GM21367 (cell line): Measurements from ENCODE around the gene TAF12.
"Not testable (repeated sequence)": the region's sequence is repeated elsewhere in the genome, so short reads cannot be mapped to it uniquely, and the experiment has no call there.

Source experiments
- ATAC-seq: cut with Tn5 transposase; IDR thresholded peaks from one replicate; pipeline ENCODE4 v1.9.1; 2021; ENCODE audit not compliant: unreplicated experiment

Gene TAF12

DNA sequence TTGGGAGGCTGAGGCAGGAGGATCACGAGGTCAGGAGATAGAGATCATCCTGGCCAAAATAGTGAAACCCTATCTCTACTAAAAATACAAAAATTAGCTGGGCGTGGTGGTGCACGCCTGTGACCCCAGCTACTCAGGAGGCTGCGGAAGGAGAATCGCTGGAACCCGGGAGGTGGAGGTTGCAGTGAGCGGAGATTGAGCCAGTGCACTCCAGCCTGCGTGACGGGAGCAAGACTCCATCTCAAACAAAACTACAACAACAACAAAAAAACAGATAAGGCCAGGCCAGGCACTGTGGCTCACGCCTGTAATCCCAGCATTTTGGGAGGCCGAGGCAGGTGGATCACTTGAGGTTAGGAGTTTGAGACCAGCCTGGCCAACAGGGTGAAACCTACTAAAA lies 2.5 kb upstream of the TAF12 start:
- ATAC-seq = not testable (repeated sequence)

DNA sequence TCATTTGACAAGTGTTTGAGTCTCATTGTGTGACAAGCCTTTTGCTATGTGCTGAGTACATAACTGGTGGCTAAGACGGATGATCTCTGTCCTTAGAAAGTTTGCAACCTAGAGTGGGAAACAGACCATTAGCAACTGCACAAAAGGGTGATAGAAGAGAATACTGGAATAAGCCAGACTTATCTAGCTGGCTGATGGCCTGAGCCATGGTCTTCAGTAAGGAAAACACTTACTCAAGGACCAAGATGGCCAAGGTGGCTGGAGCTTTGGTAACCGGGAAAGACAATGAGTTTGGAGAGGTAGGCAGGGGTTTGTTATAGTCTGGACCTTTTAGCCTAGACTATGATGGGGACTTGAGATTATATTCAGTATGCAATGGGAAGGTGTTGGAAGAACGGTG lies 1.6 kb upstream of the TAF12 start:
- no peak for ATAC-seq

DNA sequence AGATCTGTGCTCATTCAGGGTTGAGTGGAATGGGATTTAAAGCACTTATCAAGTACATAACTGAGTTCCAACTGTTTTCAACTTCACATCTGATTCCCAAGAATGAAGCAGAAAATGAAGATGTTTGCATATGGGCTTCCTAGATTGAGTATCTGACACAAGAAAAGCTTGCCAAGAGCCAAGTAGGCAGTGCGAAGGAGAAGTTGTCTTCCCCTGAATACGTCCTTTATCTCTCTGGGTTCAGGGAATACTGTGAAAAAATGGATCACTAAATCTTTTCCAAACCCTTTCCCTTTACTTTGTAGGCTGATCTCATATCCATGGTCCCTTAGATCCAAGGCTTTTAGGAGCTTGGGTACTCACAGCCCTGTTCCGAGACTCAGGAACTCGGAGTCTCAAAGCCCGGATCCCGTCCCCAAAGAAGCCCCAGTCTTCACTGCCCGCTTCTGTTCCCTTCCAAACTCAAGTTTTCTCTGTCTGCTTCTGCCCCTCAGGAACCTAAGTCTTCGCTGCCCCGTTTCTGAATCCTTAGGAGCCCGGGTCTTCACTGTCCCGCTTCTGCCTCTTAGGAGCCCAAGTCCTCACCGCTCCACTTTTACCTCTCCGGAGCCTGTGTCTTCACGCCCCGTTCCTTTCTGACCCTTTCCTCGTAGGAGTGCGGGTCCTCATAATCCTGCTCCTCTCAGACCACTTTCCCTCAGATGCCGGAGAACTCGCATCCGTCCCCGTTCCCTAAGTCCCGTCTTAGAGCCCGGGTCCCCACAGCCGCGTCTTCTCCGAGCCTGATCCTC lies 616 bp downstream of the TAF12 start:
- peak; percentile 20 for ATAC-seq

DNA sequence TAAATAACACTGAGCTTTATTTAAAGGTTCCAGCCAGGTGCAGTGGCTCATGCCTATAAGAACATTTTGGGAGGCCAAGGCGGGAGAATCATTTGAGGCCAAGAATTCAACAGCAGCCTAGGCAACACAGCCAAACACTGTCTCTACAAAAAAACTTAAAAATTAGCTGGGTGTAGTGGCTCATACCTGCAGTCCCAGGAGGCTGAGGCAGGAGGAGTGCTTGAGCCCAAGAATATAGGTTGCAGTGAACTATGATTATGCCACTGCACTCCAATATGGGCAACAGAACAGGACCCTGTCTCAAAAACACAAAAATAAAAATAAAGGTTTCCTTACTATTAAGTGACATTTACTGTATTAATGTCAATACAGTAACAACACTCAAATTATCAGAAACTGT lies 2.1 kb downstream of the TAF12 start:
- no peak for ATAC-seq

DNA sequence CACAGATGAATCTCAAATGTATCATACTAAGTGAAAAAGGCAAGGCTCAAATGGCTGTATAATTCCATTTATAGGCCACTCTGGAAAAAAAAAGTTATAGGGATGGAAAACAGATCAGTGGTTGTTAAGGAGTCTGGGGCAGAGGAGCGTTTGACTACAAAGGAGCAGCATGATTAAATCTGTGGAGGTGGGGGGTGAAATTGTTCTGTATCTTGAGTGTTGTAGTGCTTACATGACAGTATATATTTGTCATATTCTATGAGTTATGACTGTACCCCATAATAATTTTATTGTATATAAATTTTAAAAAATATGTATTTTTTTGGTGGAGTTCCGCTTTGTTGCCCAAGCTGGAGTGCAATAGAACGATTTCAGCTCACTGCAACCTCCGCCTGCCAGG lies 10.3 kb downstream of the TAF12 start:
- ATAC-seq = no peak

DNA sequence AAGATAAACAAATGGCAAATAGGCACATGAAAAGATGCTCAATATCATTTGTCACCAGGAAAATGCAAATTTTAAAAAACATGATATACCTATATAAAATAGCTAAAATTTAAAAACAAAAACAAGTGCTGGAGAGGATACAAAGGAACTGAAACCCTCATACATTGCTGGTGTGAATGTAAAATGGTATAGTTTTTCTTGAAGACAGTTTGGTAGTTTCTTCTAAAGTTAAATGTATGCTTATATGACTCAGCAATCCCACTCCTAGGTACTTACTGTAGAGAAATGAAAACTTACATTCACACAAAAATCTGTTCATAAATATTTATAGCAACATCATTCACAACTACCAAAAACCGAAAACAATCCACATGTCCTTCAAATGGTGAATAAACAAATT lies 11.2 kb downstream of the TAF12 start:
- no peak for ATAC-seq

DNA sequence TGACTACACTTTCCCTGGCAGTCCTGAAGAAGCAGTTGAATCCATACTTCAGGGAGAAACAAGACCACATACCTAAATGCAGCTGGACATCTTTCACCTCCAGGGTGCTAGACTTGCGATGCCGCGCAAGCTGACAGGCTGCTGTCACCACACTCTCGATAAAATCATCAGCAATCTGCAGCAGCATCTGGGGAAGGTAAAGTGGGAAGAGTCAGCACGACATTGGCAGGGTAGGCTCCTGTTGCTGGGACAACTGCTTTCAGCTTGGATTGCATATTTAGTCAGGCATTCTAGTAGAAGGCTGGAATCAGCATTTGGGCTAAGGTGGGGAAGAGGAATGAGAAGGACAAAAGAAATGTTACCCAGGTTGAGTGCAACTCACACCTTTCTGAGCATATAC lies 29.7 kb downstream of the TAF12 start:
- no peak for ATAC-seq

DNA sequence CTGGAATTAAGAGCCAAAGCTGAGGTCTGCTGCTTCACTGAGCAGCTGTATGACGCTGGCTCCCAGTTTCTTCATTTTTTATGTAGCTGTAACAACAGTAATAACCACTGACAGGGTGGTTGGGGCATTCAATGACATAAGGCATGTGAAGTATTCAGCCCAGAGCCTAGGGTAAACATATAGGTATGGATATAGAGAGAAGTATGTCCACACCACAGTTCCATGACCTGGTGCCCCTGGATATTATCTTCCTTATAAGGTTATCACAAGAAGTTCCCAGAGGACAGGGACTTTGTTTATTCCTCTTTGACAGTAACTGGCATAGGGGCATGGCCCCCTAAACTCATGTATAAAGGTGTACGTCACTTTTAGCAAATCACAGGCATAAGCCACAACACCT lies 36.1 kb downstream of the TAF12 start:
- no peak for ATAC-seq

DNA sequence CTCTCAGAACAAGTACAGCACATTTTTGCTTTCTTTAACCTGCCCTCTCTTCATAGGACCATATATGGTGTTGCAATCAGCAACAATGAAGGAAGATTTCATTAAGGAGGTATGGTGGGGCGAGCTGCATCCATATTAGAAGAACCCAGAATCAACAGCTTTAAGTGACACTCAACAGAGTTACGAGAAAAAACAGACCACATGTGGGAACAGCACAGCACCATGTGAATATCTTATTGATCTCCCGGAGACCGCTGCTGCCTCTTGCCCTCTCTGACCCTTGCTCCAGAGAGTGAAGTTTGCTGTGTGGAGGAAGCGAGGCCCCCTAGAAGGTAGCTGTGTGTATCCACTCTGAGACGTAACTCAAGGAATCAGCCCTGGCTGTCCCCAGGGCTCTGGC lies 37.9 kb downstream of the TAF12 start:
- no peak for ATAC-seq

DNA sequence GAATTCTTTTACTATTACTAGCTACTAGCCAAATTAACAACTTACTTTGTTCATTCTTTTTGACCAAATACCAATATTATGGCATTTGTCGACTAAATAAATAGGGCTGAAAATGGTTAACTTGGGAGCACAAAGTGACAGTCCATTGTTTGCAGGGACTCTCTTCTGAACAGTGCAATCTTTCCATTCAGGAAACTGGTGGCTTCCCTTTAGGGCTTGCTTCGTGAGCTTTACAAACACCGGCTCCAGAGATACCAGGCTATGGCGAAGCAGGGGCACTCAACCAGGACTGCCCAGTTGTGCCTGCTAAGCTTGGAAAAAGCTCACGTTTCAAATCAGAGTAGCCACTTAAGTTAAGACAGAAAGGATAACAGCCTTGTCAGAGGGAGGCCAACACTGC lies 38.5 kb downstream of the TAF12 start:
- ATAC-seq = no peak

DNA sequence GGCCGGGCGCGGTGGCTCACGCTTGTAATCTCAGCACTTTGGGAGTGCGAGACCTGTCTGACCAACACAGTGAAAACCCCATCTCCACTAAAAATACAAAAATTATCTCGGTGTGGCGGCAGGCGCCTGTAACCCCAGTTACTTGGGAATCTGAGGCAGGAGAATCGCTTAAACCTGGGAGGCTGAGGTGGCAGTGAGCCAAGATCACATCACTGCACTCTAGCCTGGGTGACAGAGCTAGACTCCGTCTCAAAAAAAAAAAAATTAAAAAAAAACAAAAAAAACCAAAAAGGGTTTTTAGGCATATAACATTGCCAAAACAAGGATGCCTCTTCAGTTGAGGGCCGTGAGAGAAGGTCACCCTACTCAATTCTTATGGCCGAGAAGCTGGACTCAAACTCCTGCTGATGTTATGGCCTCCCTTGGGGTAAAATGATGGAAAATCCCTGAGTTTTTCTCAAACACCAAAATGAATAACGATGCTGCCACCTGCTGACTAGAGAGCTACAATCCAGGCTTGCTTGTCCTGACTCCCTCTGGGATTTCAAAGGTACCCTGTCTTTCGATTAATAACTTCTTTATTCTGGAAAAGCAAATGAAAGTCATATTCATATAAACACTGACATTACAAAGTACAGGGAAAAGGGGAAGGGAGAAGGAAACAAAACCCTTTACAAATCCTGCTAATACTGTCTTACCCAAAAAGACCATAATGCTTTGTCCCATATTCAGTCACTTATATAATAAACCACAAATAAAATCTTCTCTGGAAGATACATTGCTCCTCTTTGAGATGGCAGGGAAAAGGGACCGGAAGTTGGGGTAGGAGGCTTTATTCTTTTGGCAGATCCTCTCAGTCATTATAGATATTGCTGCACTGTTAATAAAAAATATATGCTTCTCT lies 40.1 kb downstream of the TAF12 start:
- no peak for ATAC-seq

DNA sequence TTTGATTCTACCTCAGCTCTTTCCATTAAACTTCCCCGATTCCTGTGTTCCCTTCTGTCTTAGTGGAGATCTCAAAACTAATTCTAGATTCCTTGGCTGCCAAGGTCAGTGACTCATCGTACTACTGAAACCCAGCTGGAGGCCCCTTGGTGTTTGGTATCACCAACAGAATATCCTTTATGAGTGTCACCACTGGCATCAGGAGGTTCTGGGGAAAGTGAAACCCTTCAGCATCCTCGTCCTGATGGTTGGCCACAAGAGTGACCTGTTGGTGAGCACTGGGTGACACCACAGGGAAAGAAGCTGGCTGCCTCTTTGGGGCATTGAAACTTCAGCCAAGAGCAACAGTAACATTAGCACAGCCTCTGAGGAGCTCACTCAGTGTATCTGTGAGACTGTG lies 41.2 kb downstream of the TAF12 start:
- no peak for ATAC-seq

DNA sequence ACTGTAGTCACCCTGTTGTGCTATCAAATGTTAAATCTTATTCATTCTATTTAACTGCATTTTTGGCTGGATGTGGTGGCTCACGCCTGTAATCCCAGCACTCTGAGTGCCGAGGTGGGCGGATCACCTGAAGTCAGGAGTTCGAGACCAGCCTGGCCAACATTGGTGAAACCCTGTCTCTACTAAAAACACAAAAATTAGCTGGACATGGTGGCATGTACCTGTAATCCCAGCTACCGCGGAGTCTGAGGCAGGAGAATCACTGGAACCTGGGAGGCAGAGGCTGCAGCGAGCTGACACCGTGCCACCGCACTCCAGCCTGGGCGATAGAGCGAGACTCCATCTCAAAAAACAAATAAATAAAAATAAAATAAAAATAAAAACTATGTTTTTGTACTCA lies 46.6 kb downstream of the TAF12 start:
- not testable (repeated sequence) for ATAC-seq

DNA sequence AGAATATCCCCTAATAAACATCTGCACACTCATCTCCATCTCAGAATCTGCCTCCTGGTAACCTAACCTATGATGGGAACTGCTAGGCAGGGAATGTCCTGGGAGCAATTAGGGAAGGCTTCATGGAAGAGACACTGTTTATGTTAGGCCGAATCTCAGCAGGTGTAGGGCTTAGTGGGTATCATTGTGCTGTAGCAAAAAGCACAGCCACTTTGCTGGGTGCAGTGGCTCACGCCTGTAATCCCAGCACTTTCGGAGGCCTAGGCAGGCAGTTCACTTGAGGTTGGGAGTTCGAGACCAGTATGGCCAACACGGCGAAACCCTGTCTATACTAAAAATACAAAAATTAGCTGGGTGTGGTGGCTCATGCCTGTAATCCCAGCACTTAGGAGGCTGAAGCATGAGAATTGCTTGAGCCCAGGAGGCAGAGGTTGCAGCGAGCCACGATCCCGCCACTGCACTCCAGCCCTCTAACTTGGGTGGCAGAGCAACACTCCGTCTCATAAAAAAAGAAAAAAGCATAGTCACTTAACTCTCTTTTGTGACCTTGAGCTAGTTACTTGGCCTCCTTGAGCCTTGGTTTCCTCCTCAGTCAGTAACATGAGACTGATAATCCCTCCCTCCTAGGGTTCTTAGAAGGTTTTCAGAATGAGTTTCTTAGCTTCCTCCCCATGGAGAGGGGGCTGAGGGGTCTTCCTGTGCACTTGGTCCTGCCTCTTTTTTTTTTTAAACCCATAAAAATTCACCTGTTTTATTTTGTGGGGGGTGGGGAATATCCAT lies 47.3 kb downstream of the TAF12 start:
- no peak for ATAC-seq

DNA sequence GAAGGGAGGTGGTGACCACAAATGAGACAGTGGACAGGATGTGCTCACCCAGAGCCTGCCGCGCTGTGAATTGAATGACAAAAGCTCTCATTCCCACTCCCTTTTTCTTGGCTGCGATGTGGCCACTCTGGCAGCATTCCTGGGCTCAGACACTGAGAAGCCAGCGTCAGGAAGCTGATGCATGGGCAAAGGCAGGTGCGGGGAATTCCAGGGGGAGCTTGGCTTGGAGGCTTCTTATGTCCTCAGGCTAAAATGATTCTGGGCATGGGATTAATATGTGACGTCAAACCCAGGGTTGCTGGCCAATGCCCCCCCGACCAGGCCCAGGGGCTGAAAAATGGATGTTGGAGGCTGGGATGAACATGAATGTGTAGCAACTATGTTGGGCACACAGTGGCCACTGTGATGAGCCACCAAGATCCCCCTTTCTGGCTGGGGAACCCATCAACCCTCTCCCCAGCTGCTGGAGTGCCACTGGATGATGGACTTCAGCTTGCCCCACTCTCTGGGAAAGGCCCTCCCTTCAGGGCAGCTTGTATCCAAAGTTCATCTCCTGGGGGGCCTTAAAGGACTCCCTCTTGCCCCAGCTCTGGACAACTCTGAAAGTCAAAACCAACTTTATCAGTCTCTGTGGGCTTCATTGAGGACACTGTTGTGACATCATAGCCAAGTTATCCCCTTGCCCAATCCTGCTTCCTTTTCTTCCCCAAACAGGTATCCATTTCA lies 48.0 kb downstream of the TAF12 start:
- ATAC-seq = not testable (repeated sequence)

DNA sequence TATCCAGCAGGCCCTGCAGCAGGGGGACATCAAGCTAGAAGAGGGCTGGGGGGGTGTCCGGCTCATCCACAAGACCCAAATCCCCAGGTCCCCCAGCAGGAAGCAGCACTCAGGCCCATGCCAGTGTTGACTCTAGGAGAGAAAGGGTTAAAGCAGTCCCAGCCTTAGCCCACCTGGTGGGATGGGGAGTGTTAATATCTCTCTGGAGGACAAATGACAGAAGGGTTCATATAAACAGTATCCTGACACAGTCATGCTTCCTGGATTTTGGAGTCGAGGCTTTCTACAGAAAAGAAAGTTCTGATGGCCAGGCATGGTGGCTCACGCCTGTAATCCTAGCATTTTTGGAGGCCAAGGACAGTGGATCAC lies 48.9 kb downstream of the TAF12 start:
- not testable (repeated sequence) for ATAC-seq

DNA sequence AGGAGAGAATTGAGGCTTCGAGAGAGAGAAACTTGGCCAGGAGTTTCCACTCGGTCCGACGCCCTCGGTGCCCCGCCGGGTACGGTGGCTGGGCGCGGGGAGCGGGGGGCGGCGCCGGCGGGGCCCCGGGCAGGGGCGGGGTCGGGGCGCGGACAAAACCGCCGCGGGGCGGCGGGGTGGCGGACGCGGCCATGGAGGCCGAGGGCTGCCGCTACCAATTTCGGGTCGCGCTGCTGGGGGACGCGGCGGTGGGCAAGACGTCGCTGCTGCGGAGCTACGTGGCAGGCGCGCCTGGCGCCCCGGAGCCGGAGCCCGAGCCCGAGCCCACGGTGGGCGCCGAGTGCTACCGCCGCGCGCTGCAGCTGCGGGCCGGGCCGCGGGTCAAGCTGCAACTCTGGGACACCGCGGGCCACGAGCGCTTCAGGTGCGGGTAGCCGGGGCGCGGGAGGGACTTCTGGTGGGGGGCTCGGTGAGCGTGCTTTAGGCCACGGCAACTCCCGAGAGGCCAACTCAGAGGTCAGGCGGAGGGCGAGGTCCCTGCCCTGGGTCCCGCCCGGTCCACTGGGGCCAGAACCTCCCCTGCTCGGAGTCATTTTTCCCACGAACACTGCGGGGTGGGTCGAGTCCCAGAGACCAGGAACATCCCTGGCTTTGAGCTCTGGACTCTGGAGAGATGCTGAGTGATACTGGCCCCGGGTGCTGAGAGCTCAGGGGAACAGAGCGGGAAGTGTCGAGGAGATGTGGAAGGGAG lies 50.4 kb downstream of the TAF12 start:
- no peak for ATAC-seq

DNA sequence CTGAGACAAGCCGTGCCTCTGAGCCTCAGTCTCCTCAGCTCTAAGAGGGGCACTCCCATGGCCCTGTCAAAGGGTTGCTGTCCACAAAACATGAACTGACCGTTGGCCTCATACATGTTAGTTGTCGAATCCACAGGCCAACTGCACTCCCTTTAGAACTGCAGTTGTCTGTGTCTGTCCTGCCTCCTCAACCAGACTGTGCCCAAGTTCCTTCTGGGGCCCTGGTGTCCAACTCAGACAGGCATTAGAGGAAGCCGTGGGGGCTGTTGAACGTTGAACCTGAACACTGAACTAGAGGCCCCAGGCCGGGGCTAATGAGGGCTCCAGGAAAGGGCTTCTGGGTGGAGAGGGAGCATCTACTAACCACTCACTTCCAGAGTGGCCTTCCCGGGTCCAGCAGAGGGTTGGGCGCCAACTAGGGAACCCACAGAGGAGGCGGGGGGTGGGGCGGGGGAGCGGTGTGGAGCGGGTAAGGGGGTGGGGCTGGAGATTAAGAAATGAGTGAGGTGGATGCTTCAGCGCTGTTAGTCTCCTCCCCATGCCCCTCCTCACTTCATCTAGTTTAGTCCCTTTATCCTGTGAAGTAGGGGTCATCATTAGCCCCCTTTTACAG lies 51.1 kb downstream of the TAF12 start, which contains the start of gene RAB42:
Gene RAB42, plus strand, starts transcription at position 558 of the 613 bp plus-strand sequence. CDS start 247 bp downstream, outside the sequence.
- ATAC-seq = no peak

DNA sequence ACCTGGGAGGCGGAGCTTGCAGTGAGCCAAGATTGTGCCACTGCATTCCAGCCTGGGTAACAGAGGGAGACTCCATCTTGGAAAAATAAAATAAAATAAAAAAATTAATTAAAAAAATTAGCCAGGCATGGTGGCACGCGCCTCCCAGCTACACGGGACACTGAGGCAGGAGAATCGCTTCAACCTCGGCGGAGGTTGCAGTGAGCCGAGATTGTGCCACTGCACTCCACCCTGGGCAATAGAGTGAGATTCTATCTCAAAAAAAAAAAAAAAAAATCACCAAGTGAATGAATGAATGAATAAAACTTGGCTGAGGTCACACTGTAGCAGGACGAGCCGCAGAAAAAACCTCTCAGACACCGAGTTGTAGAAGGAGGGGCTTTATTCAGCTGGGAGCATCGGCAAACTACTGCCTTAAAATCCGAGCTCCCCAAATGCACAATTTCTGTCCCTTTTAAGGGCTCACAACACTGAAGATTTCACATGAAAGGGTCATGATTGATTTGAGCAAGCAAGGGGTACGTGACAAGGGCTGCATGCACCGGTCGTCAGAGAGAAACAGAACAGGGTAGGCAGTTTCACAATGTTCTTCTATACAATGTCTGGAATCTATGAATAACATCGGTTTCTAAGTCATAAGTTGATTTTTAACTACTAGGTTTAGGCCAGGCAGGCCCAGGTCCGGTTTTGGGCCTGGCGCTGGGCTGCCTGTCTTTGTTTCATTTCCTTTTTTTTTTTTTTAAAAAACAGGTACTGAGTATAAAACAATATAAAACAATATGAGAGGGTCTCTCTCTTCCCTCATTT lies 56.1 kb downstream of the TAF12 start:
- ATAC-seq = not testable (repeated sequence)
